Spinal cord (tissue), 10 donors: ENCODE data around the gene CUX1. TPM values are rescaled to one million over a fixed set of nuclear protein-coding genes. Genes with fewer than 3 reads are reported as not detected.

Source experiments
- DNase-seq, 6 donors: peaks; one replicate each; pipeline versions ENCODE4 v3.0.0 to v3.0.0-alpha.2; 2013 to 2015; ENCODE audit warnings: low spot score in 6 of 6, low read depth in 4 of 6
- H3K27ac ChIP-seq: one replicate; pipeline ENCODE4 v1.5.1; 2013; ENCODE audit warnings: low read depth, low read length, control low read depth
- H3K27me3 ChIP-seq: one replicate; pipeline ENCODE4 v1.6.1; 2013; ENCODE audit warnings: low read length; ENCODE audit not compliant: control insufficient read depth, insufficient read depth
- H3K36me3 ChIP-seq: one replicate; pipeline ENCODE4 v1.6.1; 2013; ENCODE audit warnings: low read length; ENCODE audit not compliant: control insufficient read depth, insufficient read depth
- H3K4me1 ChIP-seq: one replicate; pipeline ENCODE4 v1.6.1; 2013; ENCODE audit warnings: low read length; ENCODE audit not compliant: control insufficient read depth, insufficient read depth
- H3K4me3 ChIP-seq: one replicate; pipeline ENCODE4 v1.5.1; 2013; ENCODE audit warnings: low read depth, low read length, control low read depth
- H3K9me3 ChIP-seq: one replicate; pipeline ENCODE4 v1.6.1; 2013; ENCODE audit warnings: low read length; ENCODE audit not compliant: control insufficient read depth, insufficient read depth
- WGBS: methylation state at CpG from one replicate; pipeline ENCODE4 v1.1.5; 2013; ENCODE audit warnings: missing lambda C conversion rate; ENCODE audit not compliant: insufficient coverage; 5-methylcytosine and 5-hydroxymethylcytosine counted together
- polyA plus RNA-seq, 2 donors: library from polyadenylated mRNA; unstranded; fragments of 120-200 nt; gene quantifications; one replicate each; pipeline ENCODE4 v1.2.1, GENCODE V29; 2013; ENCODE audit not compliant: insufficient read length in 2 of 2
- total RNA-seq, 2 donors: library from RNA; depleted of rRNA in 1 of 2; stranded (reverse); fragments of 120-200 nt in 1 of 2; fragments of >200 nt in 1 of 2; gene quantifications; one replicate each; pipeline versions ENCODE4 v1.2.3 to v1.2.4, GENCODE V29; 2013 to 2014
- donor health status: healthy.

The CUX1 gene
- total and polyA plus RNA-seq, 4 donors: 45.1 to 111 (median 76.1) TPM

GRCh38 chr7:102255501-102255900 lies 438.1 kb downstream of the CUX1 start:
- H3K9me3 ChIP-seq: no peaks in the 10 kb centered on the region
- H3K4me3 ChIP-seq: no peak overlapping the region
- peaks cover 29% of the 10 kb centered on the region for H3K4me1 ChIP-seq
- no peaks in the 10 kb centered on the region for H3K27me3 ChIP-seq
- WGBS: 50% methylated on average over 1 of the region's 7 CpGs
- H3K27ac ChIP-seq: no peak overlapping the region
- peak in 1 of 6 donors; percentile 36 for DNase-seq
- peaks cover 12% of the 10 kb centered on the region for H3K36me3 ChIP-seq

- Histone ChIP-seq H3K36me3 (peaks cover 12% of the 10 kb centered on the region), H3K4me3 (no peak overlapping the region), H3K4me1 (peaks cover 33% of the 10 kb centered on the region), H3K27me3 (no peaks in the 10 kb centered on the region), H3K27ac (peak overlapping the region; percentile 25), H3K9me3 (no peaks in the 10 kb centered on the region)
- peak in 1 of 6 donors; percentile 37 for DNase-seq
- 62% methylated on average over 5 of the region's 15 CpGs for WGBS
Observed at GRCh38 chr7:102255916-102256315, 438.5 kb downstream of the CUX1 start.

GRCh38 chr7:102258073-102258748 lies 440.8 kb downstream of the CUX1 start:
- DNase-seq: no peak
- H3K27ac ChIP-seq: no peak overlapping the region
- no peaks in the 10 kb centered on the region for H3K27me3 ChIP-seq
- peaks cover 15% of the 10 kb centered on the region for H3K36me3 ChIP-seq
- 89% methylated on average over 22 of the region's 25 CpGs for WGBS
- peaks cover 41% of the 10 kb centered on the region for H3K4me1 ChIP-seq
- H3K9me3 ChIP-seq: no peaks in the 10 kb centered on the region
- no peak overlapping the region for H3K4me3 ChIP-seq

- Histone ChIP-seq H3K27ac (no peak overlapping the region), H3K36me3 (peaks cover 13% of the 10 kb centered on the region)
Observed at GRCh38 chr7:102258749-102259107, 441.3 kb downstream of the CUX1 start.

GRCh38 chr7:102260856-102261255 lies 443.4 kb downstream of the CUX1 start:
- no peaks in the 10 kb centered on the region for H3K27me3 ChIP-seq
- peak; percentile 36 to 91 (median 72) for DNase-seq
- H3K4me3 ChIP-seq: no peak overlapping the region
- peaks cover 8% of the 10 kb centered on the region for H3K36me3 ChIP-seq
- H3K27ac ChIP-seq: no peak overlapping the region
- H3K4me1 ChIP-seq: peaks cover 31% of the 10 kb centered on the region
- no peaks in the 10 kb centered on the region for H3K9me3 ChIP-seq
- WGBS: 17% methylated on average over 7 of the region's 9 CpGs

More at GRCh38 chr7:102258749-102259107, 441.3 kb downstream of the CUX1 start:
- Histone ChIP-seq H3K27me3 (no peaks in the 10 kb centered on the region), H3K4me1 (peaks cover 41% of the 10 kb centered on the region), H3K9me3 (no peaks in the 10 kb centered on the region), H3K4me3 (no peak overlapping the region)
- WGBS: 70% methylated on average over 7 of the region's 12 CpGs
- no peak for DNase-seq

GRCh38 chr7:102261451-102261850 lies 444.0 kb downstream of the CUX1 start:
- H3K27me3 ChIP-seq: no peaks in the 10 kb centered on the region
- no peak for DNase-seq
- H3K4me3 ChIP-seq: no peak overlapping the region
- H3K36me3 ChIP-seq: peaks cover 6% of the 10 kb centered on the region
- 78% methylated on average over 8 of the region's 9 CpGs for WGBS
- H3K27ac ChIP-seq: peak overlapping the region; percentile 15
- no peaks in the 10 kb centered on the region for H3K9me3 ChIP-seq
- peaks cover 25% of the 10 kb centered on the region for H3K4me1 ChIP-seq

- peaks cover 25% of the 10 kb centered on the region for H3K4me1 ChIP-seq
- WGBS: 88% methylated on average over 11 of the region's 13 CpGs
- no peak overlapping the region for H3K4me3 ChIP-seq
- no peaks in the 10 kb centered on the region for H3K9me3 ChIP-seq
- peaks cover 6% of the 10 kb centered on the region for H3K36me3 ChIP-seq
- DNase-seq: no peak
- H3K27ac ChIP-seq: no peak overlapping the region
- no peaks in the 10 kb centered on the region for H3K27me3 ChIP-seq
Observed at GRCh38 chr7:102262546-102262945, 445.1 kb downstream of the CUX1 start.

GRCh38 chr7:102264367-102264891 lies 447.0 kb downstream of the CUX1 start:
- H3K27me3 ChIP-seq: no peaks in the 10 kb centered on the region
- H3K27ac ChIP-seq: no peak overlapping the region
- no peak overlapping the region for H3K4me3 ChIP-seq
- DNase-seq: no peak
- H3K9me3 ChIP-seq: no peaks in the 10 kb centered on the region
- H3K4me1 ChIP-seq: peaks cover 25% of the 10 kb centered on the region
- H3K36me3 ChIP-seq: peaks cover 3% of the 10 kb centered on the region
- 82% methylated on average over 13 of the region's 13 CpGs for WGBS

- Histone ChIP-seq H3K36me3 (peaks cover 3% of the 10 kb centered on the region), H3K27me3 (no peaks in the 10 kb centered on the region), H3K4me3 (no peak overlapping the region), H3K4me1 (peaks cover 26% of the 10 kb centered on the region), H3K27ac (no peak overlapping the region), H3K9me3 (no peaks in the 10 kb centered on the region)
- WGBS: 82% methylated on average over 14 of the region's 14 CpGs
- DNase-seq: peak in 1 of 6 donors; percentile 37
Observed at GRCh38 chr7:102266541-102266940, 449.1 kb downstream of the CUX1 start.

GRCh38 chr7:102268635-102269034 lies 451.2 kb downstream of the CUX1 start:
- H3K27me3 ChIP-seq: no peaks in the 10 kb centered on the region
- 100% methylated on average over 2 of the region's 10 CpGs for WGBS
- H3K9me3 ChIP-seq: no peaks in the 10 kb centered on the region
- no peak overlapping the region for H3K4me3 ChIP-seq
- H3K36me3 ChIP-seq: peaks cover 6% of the 10 kb centered on the region
- DNase-seq: no peak
- no peak overlapping the region for H3K27ac ChIP-seq
- peaks cover 28% of the 10 kb centered on the region for H3K4me1 ChIP-seq
